Lower leg skin (tissue), 4 donors: ENCODE results near the gene PIGQ. TPM values are rescaled to one million over a fixed set of nuclear protein-coding genes. Genes with fewer than 3 reads are reported as not detected.

Source experiments
- DNase-seq, 2 donors: peaks; one replicate each; pipeline ENCODE4 v3.0.0-alpha.2; 2019; ENCODE audit warnings: low spot score in 2 of 2
- H3K4me3 ChIP-seq: fragments of 200-600 bp; sonication (generic); 2 replicates; pipeline ENCODE4 v1.5.1; 2017; ENCODE audit warnings: mild to moderate bottlenecking, low read depth; ENCODE audit not compliant: poor library complexity, severe bottlenecking
- POLR2A ChIP-seq, 2 donors: fragments of 450-650 bp; IDR thresholded peaks; one replicate each; pipeline ENCODE4 v1.6.1; 2016 to 2017; ENCODE audit warnings: antibody characterized with exemption in 2 of 2, mild to moderate bottlenecking in 1 of 2, moderate library complexity in 1 of 2
- WGBS, 2 donors: methylation state at CpG; one replicate each; pipeline ENCODE4 v1.1.5; 2018; 5-methylcytosine and 5-hydroxymethylcytosine counted together
- intact Hi-C: fragments of 100-400 bp; cut with DNase I; formaldehyde crosslinking; loops from one replicate; pipeline ENCODE4 v1.15.0; 2023; ENCODE audit warnings: low total_unique reads
- microRNA-seq, 2 donors: library from miRNA; unstranded; fragments of <30 nt; microRNA quantifications; one replicate each; pipeline ENCODE4, GENCODE V29; 2016; ENCODE audit warnings: borderline replicate concordance in 2 of 2, borderline number of aligned reads in 1 of 2
- total RNA-seq, 4 donors: library from RNA; depleted of rRNA; stranded (reverse); fragments of >200 nt; gene quantifications; one replicate each; pipeline ENCODE4 v1.1.0, GENCODE V29; 2016
- TF ChIP-seq, protein P1 (sequence below), 3 donors: fragments of 450-650 bp; IDR thresholded peaks; one replicate each; pipeline ENCODE4 v1.5.1; 2016; ENCODE audit warnings: antibody characterized with exemption in 3 of 3, mild to moderate bottlenecking in 3 of 3, moderate library complexity in 2 of 3

PIGQ gene
- total RNA-seq, 4 donors from 2014 or later, result 33.2 to 46.1 (median 43.5) TPM

DNA sequence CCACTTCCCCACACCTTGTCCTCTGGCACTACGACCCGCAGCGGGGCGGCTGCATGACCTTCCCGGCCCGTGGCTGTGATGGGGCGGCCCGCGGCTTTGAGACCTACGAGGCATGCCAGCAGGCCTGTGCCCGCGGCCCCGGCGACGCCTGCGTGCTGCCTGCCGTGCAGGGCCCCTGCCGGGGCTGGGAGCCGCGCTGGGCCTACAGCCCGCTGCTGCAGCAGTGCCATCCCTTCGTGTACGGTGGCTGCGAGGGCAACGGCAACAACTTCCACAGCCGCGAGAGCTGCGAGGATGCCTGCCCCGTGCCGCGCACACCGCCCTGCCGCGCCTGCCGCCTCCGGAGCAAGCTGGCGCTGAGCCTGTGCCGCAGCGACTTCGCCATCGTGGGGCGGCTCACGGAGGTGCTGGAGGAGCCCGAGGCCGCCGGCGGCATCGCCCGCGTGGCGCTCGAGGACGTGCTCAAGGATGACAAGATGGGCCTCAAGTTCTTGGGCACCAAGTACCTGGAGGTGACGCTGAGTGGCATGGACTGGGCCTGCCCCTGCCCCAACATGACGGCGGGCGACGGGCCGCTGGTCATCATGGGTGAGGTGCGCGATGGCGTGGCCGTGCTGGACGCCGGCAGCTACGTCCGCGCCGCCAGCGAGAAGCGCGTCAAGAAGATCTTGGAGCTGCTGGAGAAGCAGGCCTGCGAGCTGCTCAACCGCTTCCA, 63.7 kb downstream of the PIGQ start:
- no peak overlapping the region for H3K4me3 ChIP-seq
- no peak for DNase-seq
- intact Hi-C loops, result no loop called here
- WGBS, 2 donors, result 95 to 96% methylated on average over 47 to 74 of the region's 74 CpGs
- TF ChIP-seq, protein P1, sequence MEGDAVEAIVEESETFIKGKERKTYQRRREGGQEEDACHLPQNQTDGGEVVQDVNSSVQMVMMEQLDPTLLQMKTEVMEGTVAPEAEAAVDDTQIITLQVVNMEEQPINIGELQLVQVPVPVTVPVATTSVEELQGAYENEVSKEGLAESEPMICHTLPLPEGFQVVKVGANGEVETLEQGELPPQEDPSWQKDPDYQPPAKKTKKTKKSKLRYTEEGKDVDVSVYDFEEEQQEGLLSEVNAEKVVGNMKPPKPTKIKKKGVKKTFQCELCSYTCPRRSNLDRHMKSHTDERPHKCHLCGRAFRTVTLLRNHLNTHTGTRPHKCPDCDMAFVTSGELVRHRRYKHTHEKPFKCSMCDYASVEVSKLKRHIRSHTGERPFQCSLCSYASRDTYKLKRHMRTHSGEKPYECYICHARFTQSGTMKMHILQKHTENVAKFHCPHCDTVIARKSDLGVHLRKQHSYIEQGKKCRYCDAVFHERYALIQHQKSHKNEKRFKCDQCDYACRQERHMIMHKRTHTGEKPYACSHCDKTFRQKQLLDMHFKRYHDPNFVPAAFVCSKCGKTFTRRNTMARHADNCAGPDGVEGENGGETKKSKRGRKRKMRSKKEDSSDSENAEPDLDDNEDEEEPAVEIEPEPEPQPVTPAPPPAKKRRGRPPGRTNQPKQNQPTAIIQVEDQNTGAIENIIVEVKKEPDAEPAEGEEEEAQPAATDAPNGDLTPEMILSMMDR (IDR thresholded peaks at IDR 0.05), result no peak
- no peak for TF ChIP-seq POLR2A (IDR thresholded peaks at IDR 0.05)

Small RNA genes lying within 50 kb of the gene (microRNA-seq; reads per million reads assigned to microRNA genes)
- gene MIR3176, result 0 to 0.68 reads per million in 2 donors
- 0 reads per million in 2 donors for gene MIR5587

Other genes starting within 250 kb of the PIGQ start
- gene AXIN1, start 217.2 kb upstream of the PIGQ start, total RNA-seq, result 10 to 100 TPM; 37.9 to 45.7 (median 40.6) TPM
- gene MRPL28, start 199.4 kb upstream of the PIGQ start, total RNA-seq, result 10 to 100 TPM; 55.1 to 70.8 (median 61.6) TPM
- 10 to 100 TPM; 13.8 to 30.0 (median 19.4) TPM for gene PGAP6, start 188.0 kb upstream of the PIGQ start, total RNA-seq
- gene NME4, start 172.8 kb upstream of the PIGQ start, total RNA-seq, result 10 to 100 TPM; 15.4 to 29.8 (median 19.5) TPM
- 10 to 100 TPM; 14.0 to 21.0 (median 18.8) TPM for gene DECR2, start 168.1 kb upstream of the PIGQ start, total RNA-seq
- 10 to 100 TPM; 22.1 to 66.3 (median 27.7) TPM for gene RAB11FIP3, start 144.3 kb upstream of the PIGQ start, total RNA-seq
- 10 to 100 TPM; 80.8 to 95.5 (median 84.6) TPM for gene CAPN15, start 42.3 kb upstream of the PIGQ start, total RNA-seq
- not detected for gene PRR35, start 9.6 kb upstream of the PIGQ start, total RNA-seq
- 1 to 10 TPM in 1 of 4 donors, under 1 TPM in 3; 0.49 to 1.0 (median 0.57) TPM for gene NHLRC4, start 3.0 kb upstream of the PIGQ start, total RNA-seq
- 100 to 1,000 TPM; 103 to 161 (median 122) TPM for gene RAB40C, start 20.1 kb downstream of the PIGQ start, total RNA-seq
- gene WFIKKN1, start 61.0 kb downstream of the PIGQ start, total RNA-seq, result 1 to 10 TPM; 1.3 to 5.0 (median 2.8) TPM
- 100 to 1,000 TPM; 108 to 161 (median 111) TPM for gene METTL26, start 66.3 kb downstream of the PIGQ start, total RNA-seq
- gene MCRIP2, start 71.9 kb downstream of the PIGQ start, total RNA-seq, result 10 to 100 TPM; 10.5 to 31.3 (median 23.2) TPM
- 10 to 100 TPM; 11.1 to 32.1 (median 18.9) TPM for gene WDR90, start 79.4 kb downstream of the PIGQ start, total RNA-seq
- 10 to 100 TPM; 36.1 to 86.7 (median 58.7) TPM for gene RHOT2, start 98.2 kb downstream of the PIGQ start, total RNA-seq
- gene RHBDL1, start 105.7 kb downstream of the PIGQ start, total RNA-seq, result 1 to 10 TPM; 1.4 to 5.3 (median 2.6) TPM
- gene STUB1, start 110.4 kb downstream of the PIGQ start, total RNA-seq, result 100 to 1,000 TPM; 195 to 272 (median 198) TPM
- 10 to 100 TPM; 41.8 to 90.5 (median 82.3) TPM for gene JMJD8, start 114.4 kb downstream of the PIGQ start, total RNA-seq
- gene WDR24, start 120.4 kb downstream of the PIGQ start, total RNA-seq, result 10 to 100 TPM; 13.8 to 21.8 (median 15.5) TPM
- gene FBXL16, start 135.8 kb downstream of the PIGQ start, total RNA-seq, result 10 to 100 TPM; 18.3 to 33.6 (median 25.2) TPM
- 10 to 100 TPM; 24.2 to 48.4 (median 36.0) TPM for gene METRN, start 145.2 kb downstream of the PIGQ start, total RNA-seq
- gene ANTKMT, start 151.2 kb downstream of the PIGQ start, total RNA-seq, result 10 to 100 TPM; 24.9 to 42.4 (median 32.1) TPM
- under 1 TPM in 2 of 4 donors, not detected in 2; 0.52 to 0.55 TPM for gene CCDC78, start 156.5 kb downstream of the PIGQ start, total RNA-seq
- gene HAGHL, start 157.1 kb downstream of the PIGQ start, total RNA-seq, result 1 to 10 TPM; 4.5 to 6.3 (median 6.0) TPM
- gene CIAO3, start 171.0 kb downstream of the PIGQ start, total RNA-seq, result 10 to 100 TPM; 34.7 to 75.8 (median 42.2) TPM
- gene MSLN, start 190.8 kb downstream of the PIGQ start, total RNA-seq, result 1 to 10 TPM in 3 of 4 donors, not detected in 1; 1.1 to 4.3 (median 4.0) TPM
- 10 to 100 TPM; 20.2 to 27.9 (median 25.5) TPM for gene RPUSD1, start 218.4 kb downstream of the PIGQ start, total RNA-seq
- gene CHTF18, start 218.7 kb downstream of the PIGQ start, total RNA-seq, result 10 to 100 TPM in 3 of 4 donors, 1 to 10 TPM in 1; 4.6 to 23.4 (median 12.2) TPM
- gene GNG13, start 230.8 kb downstream of the PIGQ start, total RNA-seq, result not detected